EH (cell line): Measurements from ENCODE around the gene ADAMTSL4.
A peak's percentile ranks its signal among the peaks of the same experiment; 100 is the strongest.

Source experiments
- DNase-seq: peaks from one replicate; pipeline ENCODE4 v3.0.0-alpha.2; 2015; ENCODE audit warnings: low read depth

Gene ADAMTSL4

GRCh38 chr1:150534002-150534401, 15.2 kb upstream of the ADAMTSL4 start:
- no peak for DNase-seq

DNA sequence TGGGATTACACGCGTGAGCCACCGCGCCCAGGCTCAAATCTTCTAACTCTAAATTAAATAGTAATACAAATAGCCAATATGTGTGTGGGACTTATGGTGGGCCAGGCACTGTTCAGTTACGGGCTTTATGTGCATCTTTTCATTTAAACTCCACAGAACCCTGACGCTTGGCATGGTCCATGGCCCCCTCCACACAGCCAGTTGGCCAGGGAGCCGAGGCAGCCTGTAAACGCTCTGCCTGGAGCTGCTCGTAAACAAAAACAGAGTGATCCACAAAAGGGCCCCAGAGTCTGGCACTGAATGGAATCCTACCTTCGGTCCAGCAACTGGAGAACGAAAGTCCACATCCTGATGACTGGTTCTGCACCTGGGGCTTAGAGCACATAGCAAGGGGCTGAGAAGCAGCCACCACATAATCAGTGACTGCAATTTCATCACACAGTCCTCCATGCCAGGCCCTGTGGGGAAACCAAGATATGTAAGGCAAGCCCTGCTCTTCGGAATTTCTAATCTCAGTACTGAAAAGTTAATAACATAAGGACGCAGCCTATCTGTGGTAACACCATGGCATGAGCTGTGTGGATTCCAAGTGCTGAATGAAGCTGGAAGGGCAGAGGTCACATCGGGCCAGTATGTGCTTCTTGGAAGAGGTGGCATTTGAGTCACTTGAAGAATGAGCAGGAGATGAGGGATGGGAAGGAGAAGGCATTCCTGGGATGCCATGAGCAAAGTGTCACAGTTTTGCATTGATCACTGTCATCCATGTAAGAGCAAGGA, 13.5 kb upstream of the ADAMTSL4 start:
- DNase-seq = peak; percentile 91

DNA sequence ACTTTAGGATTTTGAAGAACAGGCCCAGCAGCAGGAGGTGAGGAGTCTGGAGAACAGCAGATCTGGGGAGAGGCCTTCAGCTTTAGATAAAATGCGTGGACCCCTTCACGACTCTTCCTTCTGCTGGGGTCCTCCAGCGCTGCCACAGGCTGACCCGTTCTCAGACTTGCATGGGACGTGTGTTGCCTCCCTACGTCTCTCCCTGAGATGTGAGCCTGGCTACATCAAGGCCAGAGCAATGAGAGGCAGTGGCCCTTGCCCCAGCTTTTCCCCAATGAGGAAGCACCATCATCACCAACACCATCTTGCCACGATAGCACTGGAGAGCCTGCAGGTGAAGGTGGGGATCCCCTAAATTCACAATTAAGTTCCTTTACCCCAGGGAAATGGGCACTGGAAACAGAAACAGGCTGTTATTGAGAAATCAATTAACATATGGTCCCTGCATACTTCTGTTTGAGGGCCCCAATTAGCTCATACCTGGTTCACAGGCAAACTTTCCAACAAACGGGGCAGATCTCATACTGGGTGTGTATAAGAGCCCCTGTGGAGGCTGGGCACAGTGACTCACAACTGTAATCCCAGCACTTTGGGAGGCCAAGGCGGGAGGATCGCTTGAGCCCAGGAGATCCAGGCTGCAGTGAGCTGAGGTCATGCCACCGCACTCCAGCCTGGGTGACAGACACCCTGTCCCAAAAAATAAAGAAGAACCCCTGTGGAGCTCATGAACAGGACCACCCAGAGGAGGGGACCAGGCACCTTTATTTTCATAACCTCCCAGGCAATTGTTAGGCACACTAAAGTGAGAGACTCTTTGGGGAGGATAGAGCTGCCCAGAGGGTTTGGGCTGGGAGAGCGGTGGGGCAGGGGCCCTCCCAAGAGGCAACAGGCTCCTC, 12.1 kb upstream of the ADAMTSL4 start:
- peak; percentile 29 for DNase-seq

DNA sequence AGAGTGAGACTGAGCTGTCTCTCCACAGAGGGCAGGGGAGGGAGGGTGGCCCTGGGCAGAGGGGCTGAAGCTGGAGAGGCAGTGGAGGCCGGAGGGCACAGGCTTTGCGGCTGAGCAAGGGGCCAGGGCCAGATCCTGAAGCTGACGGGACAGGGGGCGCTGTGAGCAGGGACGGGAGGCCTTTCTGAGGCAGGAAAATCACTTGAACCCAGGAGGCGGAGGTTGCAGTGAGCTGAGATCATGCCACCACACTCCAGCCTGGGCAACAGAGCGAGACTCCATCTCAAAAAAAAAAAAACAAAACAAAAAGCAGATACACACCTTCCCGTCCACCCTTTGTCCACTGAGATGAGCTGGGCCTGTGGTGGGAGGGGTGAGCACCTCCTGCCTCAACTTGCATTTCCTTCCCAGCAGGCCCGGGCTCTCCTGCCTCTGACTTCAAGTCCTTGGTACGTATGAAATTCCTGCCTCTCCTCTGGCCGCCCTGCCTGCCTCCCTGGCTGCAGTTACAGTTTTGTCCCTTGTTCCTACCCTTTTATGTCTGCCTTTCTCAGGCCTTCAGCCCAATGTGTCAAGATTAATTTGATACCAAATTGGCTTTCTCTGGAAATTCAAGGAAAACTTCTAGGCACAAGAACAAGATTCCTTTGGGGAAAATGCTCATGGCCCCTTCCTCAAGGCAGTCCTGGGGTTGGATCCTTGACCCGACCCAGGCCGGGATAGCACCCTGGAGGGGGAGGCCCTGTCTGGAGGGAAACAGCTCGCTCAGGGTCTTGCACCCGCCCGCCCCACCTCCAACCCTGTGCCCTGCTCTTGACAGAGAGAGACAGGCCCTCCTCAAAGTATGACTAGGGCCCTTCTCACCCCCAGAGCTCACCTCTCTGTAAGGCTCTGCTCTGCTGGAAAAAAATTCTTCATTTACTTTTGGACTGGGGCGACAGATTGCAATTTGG, 11.2 kb upstream of the ADAMTSL4 start:
- DNase-seq = peak; percentile 91

GRCh38 chr1:150543500-150544143, 5.6 kb upstream of the ADAMTSL4 start:
- DNase-seq = no peak

- no peak for DNase-seq
Observed at GRCh38 chr1:150544204-150544603, 5.0 kb upstream of the ADAMTSL4 start.

DNA sequence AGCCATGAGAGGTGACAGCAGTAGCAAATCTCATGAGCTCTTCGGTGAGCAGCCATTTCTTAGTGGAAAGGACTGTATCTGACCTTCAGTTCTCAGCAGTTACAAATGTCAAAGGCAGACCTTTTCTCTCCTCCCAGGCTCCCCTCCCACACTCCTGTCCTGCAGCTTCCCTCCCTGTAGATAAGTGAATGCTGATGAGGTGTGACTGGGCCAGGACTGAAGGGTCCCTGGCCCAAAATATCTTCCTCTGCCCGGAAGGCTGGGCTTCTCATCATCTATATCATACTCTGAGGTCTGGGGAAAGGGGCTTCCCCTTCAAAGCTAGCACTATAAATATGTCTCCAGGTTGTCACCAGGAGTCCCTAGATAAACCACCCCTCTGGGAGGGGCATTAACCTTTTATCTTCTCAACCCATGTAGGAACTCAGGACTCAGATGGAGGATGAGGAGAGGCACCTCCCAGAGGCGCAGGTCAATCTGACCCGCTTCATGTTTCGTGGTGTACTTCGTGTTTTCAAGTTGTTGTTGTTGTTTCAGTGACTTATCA, 3.6 kb upstream of the ADAMTSL4 start:
- DNase-seq = no peak

DNA sequence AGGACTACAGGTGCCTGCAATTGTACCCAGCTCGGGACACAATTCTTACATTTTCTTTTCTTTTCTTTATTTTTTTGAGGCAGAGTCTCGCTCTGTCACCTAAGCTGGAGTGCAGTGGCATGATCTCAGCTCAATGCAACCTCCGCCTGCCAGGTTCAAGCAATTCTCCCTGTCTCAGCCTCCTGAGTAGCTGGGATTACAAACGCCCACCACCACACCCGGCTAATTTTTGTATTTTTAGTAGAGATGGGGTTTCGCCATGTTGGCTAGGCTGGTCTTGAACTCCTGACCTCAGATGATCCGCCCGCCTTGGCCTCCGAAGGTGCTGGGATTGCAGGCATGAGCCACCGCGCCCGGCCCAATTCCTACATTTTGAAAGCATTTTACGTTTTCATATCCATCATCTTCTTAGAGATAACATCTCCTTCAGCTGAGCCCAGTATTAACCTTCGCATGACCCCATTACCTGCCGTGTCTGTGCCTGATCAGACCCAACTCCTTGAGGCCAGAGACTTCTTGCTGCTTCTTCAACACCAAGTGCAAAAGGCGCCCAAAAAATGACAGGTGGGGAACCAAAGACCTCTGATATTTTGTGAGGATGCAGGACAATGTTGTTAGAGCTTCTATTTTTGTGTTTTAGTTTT, 2.8 kb upstream of the ADAMTSL4 start:
- DNase-seq = no peak

- no peak for DNase-seq
Observed at GRCh38 chr1:150548324-150548631, 930 bp upstream of the ADAMTSL4 start.

GRCh38 chr1:150549496-150550221, 451 bp downstream of the ADAMTSL4 start:
- peak; percentile 48 for DNase-seq

GRCh38 chr1:150550222-150551050, 1.2 kb downstream of the ADAMTSL4 start:
- peak; percentile 75 for DNase-seq

DNA sequence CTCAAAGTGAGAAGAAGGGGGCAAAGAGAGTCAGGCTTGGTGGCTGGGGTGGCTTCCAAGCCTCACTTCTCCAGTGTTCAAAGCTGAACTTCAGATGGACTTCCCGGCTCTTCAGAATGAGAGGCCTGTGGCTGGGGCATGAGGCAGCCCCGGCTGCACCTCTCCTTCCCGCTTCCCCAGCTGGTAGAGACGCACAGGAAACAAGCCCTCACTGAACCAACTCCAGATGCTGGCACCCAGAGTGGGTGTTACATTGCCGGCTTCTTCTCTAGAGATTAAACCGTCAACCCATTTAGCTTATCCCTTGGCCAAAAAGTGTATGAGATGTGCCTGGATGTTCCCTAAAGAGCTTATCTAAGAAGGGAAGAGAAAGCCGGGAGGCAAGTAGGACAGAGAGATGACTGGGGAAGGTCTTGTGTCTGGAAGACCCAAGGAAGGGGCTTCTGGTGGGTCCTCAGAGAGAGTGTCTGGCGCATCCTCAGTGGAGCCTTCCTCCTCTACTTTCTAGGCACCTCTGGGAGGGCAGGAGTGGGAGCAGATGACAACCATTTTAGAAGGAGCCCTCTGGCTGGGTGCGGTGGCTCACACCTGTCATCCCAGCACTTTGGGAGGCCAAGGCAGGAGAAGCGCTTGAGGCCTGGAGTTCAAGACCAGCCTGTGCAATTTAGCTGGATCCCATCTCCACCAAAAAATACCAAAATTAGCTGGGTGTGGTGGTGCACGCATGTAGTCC, 2.0 kb downstream of the ADAMTSL4 start:
- DNase-seq = peak; percentile 59

DNA sequence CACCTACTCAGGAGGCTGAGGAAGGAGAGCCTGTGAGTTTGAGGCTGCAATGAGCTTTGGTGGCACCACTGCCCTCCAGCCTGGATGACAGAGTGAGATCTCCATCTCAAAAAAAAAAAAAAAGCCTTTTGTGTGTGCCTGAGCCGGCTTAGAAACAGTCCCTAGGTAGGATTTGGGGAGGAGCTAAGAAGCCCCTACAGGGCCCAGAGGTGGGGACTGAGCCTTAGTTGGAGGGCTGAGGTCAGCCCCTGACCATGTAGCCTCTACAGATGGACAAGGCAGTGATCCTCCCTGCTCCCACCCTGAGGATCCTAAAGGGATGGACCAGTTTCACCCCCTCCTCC, 2.5 kb downstream of the ADAMTSL4 start:
- no peak for DNase-seq

- peak; percentile 93 for DNase-seq
Observed at GRCh38 chr1:150552128-150552910, 3.1 kb downstream of the ADAMTSL4 start.

GRCh38 chr1:150552911-150553289, 3.7 kb downstream of the ADAMTSL4 start:
- no peak for DNase-seq

DNA sequence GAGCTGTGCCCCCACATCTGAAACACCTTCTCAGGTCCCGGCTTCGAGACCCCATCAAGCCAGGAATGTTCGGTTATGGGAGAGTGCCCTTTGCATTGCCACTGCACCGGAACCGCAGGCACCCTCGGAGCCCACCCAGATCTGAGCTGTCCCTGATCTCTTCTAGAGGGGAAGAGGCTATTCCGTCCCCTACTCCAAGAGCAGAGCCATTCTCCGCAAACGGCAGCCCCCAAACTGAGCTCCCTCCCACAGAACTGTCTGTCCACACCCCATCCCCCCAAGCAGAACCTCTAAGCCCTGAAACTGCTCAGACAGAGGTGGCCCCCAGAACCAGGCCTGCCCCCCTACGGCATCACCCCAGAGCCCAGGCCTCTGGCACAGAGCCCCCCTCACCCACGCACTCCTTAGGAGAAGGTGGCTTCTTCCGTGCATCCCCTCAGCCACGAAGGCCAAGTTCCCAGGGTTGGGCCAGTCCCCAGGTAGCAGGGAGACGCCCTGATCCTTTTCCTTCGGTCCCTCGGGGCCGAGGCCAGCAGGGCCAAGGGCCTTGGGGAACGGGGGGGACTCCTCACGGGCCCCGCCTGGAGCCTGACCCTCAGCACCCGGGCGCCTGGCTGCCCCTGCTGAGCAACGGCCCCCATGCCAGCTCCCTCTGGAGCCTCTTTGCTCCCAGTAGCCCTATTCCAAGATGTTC, 4.3 kb downstream of the ADAMTSL4 start:
- no peak for DNase-seq

DNA sequence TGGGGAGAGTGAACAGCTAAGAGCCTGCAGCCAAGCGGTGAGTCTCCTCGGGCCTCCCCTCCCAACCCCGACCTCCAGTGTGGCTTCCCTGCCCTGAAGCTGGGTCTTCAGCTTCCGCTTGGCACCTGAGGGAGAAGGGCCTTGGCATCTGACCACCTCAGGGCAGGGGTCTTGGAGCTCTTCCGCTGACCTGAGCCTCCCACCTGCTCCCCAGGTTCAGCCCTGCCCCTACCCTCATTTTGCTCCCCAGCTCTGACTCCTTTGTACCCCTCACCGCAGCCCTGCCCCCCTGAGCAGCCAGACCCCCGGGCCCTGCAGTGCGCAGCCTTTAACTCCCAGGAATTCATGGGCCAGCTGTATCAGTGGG, 4.9 kb downstream of the ADAMTSL4 start:
- DNase-seq = no peak
